ENCODE measurements around the gene THSD7B. TPM values are rescaled to one million over a fixed set of nuclear protein-coding genes. Genes with fewer than 3 reads are reported as not detected.

Gene THSD7B
- total and polyA plus RNA-seq, 2 of the 8 experiments (the other 6 are each of a cell fraction or from before 2014, with no cell fraction given), result 0.60 to 2.9 TPM

DNA sequence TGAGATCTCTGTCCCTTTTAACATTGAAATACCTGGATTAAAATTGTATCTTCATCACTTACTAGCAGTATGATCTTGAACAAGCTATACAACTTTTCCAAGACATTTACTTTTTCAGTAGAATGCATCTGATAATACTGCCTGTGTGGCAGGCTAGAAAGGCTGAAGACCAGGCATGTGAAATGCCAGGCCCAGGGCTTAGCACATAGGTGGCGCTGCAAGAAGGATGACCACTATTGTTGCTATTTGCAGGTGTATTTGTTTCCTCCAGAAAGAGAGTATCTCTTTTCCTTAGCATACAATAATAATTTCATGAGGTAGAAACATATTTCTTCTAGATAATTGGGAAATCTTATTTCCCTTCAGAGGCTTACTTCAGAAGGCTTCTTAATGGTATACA is 331.3 kb downstream of the THSD7B start (continued):
- TF ChIP-seq, protein P1, sequence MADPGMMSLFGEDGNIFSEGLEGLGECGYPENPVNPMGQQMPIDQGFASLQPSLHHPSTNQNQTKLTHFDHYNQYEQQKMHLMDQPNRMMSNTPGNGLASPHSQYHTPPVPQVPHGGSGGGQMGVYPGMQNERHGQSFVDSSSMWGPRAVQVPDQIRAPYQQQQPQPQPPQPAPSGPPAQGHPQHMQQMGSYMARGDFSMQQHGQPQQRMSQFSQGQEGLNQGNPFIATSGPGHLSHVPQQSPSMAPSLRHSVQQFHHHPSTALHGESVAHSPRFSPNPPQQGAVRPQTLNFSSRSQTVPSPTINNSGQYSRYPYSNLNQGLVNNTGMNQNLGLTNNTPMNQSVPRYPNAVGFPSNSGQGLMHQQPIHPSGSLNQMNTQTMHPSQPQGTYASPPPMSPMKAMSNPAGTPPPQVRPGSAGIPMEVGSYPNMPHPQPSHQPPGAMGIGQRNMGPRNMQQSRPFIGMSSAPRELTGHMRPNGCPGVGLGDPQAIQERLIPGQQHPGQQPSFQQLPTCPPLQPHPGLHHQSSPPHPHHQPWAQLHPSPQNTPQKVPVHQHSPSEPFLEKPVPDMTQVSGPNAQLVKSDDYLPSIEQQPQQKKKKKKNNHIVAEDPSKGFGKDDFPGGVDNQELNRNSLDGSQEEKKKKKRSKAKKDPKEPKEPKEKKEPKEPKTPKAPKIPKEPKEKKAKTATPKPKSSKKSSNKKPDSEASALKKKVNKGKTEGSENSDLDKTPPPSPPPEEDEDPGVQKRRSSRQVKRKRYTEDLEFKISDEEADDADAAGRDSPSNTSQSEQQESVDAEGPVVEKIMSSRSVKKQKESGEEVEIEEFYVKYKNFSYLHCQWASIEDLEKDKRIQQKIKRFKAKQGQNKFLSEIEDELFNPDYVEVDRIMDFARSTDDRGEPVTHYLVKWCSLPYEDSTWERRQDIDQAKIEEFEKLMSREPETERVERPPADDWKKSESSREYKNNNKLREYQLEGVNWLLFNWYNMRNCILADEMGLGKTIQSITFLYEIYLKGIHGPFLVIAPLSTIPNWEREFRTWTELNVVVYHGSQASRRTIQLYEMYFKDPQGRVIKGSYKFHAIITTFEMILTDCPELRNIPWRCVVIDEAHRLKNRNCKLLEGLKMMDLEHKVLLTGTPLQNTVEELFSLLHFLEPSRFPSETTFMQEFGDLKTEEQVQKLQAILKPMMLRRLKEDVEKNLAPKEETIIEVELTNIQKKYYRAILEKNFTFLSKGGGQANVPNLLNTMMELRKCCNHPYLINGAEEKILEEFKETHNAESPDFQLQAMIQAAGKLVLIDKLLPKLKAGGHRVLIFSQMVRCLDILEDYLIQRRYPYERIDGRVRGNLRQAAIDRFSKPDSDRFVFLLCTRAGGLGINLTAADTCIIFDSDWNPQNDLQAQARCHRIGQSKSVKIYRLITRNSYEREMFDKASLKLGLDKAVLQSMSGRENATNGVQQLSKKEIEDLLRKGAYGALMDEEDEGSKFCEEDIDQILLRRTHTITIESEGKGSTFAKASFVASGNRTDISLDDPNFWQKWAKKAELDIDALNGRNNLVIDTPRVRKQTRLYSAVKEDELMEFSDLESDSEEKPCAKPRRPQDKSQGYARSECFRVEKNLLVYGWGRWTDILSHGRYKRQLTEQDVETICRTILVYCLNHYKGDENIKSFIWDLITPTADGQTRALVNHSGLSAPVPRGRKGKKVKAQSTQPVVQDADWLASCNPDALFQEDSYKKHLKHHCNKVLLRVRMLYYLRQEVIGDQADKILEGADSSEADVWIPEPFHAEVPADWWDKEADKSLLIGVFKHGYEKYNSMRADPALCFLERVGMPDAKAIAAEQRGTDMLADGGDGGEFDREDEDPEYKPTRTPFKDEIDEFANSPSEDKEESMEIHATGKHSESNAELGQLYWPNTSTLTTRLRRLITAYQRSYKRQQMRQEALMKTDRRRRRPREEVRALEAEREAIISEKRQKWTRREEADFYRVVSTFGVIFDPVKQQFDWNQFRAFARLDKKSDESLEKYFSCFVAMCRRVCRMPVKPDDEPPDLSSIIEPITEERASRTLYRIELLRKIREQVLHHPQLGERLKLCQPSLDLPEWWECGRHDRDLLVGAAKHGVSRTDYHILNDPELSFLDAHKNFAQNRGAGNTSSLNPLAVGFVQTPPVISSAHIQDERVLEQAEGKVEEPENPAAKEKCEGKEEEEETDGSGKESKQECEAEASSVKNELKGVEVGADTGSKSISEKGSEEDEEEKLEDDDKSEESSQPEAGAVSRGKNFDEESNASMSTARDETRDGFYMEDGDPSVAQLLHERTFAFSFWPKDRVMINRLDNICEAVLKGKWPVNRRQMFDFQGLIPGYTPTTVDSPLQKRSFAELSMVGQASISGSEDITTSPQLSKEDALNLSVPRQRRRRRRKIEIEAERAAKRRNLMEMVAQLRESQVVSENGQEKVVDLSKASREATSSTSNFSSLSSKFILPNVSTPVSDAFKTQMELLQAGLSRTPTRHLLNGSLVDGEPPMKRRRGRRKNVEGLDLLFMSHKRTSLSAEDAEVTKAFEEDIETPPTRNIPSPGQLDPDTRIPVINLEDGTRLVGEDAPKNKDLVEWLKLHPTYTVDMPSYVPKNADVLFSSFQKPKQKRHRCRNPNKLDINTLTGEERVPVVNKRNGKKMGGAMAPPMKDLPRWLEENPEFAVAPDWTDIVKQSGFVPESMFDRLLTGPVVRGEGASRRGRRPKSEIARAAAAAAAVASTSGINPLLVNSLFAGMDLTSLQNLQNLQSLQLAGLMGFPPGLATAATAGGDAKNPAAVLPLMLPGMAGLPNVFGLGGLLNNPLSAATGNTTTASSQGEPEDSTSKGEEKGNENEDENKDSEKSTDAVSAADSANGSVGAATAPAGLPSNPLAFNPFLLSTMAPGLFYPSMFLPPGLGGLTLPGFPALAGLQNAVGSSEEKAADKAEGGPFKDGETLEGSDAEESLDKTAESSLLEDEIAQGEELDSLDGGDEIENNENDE (IDR thresholded peaks at IDR 0.05; ENCODE audit: insufficient replicate concordance, low read length), result no peak
- TF ChIP-seq, protein P2, sequence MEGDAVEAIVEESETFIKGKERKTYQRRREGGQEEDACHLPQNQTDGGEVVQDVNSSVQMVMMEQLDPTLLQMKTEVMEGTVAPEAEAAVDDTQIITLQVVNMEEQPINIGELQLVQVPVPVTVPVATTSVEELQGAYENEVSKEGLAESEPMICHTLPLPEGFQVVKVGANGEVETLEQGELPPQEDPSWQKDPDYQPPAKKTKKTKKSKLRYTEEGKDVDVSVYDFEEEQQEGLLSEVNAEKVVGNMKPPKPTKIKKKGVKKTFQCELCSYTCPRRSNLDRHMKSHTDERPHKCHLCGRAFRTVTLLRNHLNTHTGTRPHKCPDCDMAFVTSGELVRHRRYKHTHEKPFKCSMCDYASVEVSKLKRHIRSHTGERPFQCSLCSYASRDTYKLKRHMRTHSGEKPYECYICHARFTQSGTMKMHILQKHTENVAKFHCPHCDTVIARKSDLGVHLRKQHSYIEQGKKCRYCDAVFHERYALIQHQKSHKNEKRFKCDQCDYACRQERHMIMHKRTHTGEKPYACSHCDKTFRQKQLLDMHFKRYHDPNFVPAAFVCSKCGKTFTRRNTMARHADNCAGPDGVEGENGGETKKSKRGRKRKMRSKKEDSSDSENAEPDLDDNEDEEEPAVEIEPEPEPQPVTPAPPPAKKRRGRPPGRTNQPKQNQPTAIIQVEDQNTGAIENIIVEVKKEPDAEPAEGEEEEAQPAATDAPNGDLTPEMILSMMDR (IDR thresholded peaks at IDR 0.05; ENCODE audit: control extremely low read depth in 1 of 3, insufficient read depth in 1 of 3, low read depth in 1 of 3, low read length in 3 of 3), result peak; percentile 53 to 72 (median 69)
- TF ChIP-seq RAD21 (IDR thresholded peaks at IDR 0.05 in 1 of 2, conservative IDR thresholded peaks at IDR 0.05 in 1 of 2; ENCODE audit: low read depth in 2 of 2, low read length in 2 of 2), result peak; percentile 37 to 55
